Activated CD4-positive, alpha-beta T cell treated with anti-CD3 and anti-CD28 coated beads, Interleukin-2, amount 10 ng/mL, durations not matched to agents 7 days and 5 days (primary cell): ENCODE results near the gene TBRG4. TPM values are rescaled to one million over a fixed set of nuclear protein-coding genes. Genes with fewer than 3 reads are reported as not detected.

Source experiments
- CTCF ChIA-PET: fragments of 350-600 bp; sonication (Branson Sonifier 250); formaldehyde crosslinking; loops from one replicate; lab custom pipeline; 2021; ENCODE audit warnings: antibody characterized with exemption; lab: Charles Lee
- POLR2A ChIA-PET: fragments of 350-600 bp; sonication (Branson Sonifier 250); formaldehyde crosslinking; loops from one replicate; lab custom pipeline; 2021; ENCODE audit warnings: antibody characterized with exemption; lab: Charles Lee
- DNase-seq: peaks from one replicate; pipeline ENCODE4 v3.0.0-alpha.2; 2020
- H3K27ac Mint-ChIP-seq: one replicate; pipeline ENCODE4 v1.8.0; 2021; ENCODE audit warnings: mild to moderate bottlenecking, moderate library complexity, mixed read lengths
- H3K27me3 Mint-ChIP-seq: one replicate; pipeline ENCODE4 v1.8.0; 2021; ENCODE audit warnings: mixed read lengths
- H3K36me3 Mint-ChIP-seq: one replicate; pipeline ENCODE4 v1.8.0; 2021; ENCODE audit warnings: low read depth, mixed read lengths
- H3K4me1 Mint-ChIP-seq: one replicate; pipeline ENCODE4 v1.8.0; 2021; ENCODE audit warnings: mixed read lengths
- H3K4me3 Mint-ChIP-seq: one replicate; pipeline ENCODE4 v1.8.0; 2021; ENCODE audit warnings: mild to moderate bottlenecking, moderate library complexity, mixed read lengths
- H3K9me3 Mint-ChIP-seq: one replicate; pipeline ENCODE4 v1.8.0; 2021; ENCODE audit warnings: mixed read lengths
- total RNA-seq, 2 experiments: library from RNA; stranded (reverse); gene quantifications; one replicate each; pipeline ENCODE4 v1.2.3, GENCODE V29; 2021

TBRG4 gene
- total RNA-seq, 2 experiments from 2014 or later = 98.9 to 102 TPM

- Mint-ChIP-seq H3K9me3 (peaks cover 5% of the 10 kb centered on the region), H3K4me3 (no peak overlapping the region), H3K27me3 (peaks cover 30% of the 10 kb centered on the region), H3K36me3 (peaks cover 2% of the 10 kb centered on the region), H3K4me1 (peaks cover 11% of the 10 kb centered on the region), H3K27ac (no peak overlapping the region)
- POLR2A ChIA-PET = no interaction called here
- no peak for DNase-seq
- CTCF ChIA-PET = interaction anchor here (0.7 to 1.5 kb wide), 4 partner anchors 11 to 240 kb away, joined by 3 to 4 read pairs (median 3); no protein-coding TSS in a partner anchor
These were observed 19.2 kb downstream of the TBRG4 start for GRCh38 chr7:45092100-45092930.

GRCh38 chr7:45089341-45089891, 22.1 kb downstream of the TBRG4 start:
- peak overlapping the region; percentile 51 for H3K4me3 Mint-ChIP-seq
- ChIA-PET CTCF (interaction anchor here (1.1 to 1.4 kb wide), 3 partner anchors 10 to 18 kb away, joined by 3 to 4 read pairs (median 4); no protein-coding TSS in a partner anchor), POLR2A (no interaction called here)
- peaks cover 11% of the 10 kb centered on the region for H3K4me1 Mint-ChIP-seq
- H3K27me3 Mint-ChIP-seq = peaks cover 33% of the 10 kb centered on the region
- peaks cover 2% of the 10 kb centered on the region for H3K36me3 Mint-ChIP-seq
- DNase-seq = peak; percentile 71
- peaks cover 2% of the 10 kb centered on the region for H3K9me3 Mint-ChIP-seq
- peak overlapping the region; percentile 13 for H3K27ac Mint-ChIP-seq

- H3K9me3 Mint-ChIP-seq = peaks cover 2% of the 10 kb centered on the region
- DNase-seq = no peak
- ChIA-PET CTCF (interaction anchor here (1.3 to 1.4 kb wide), 2 partner anchors 16 to 18 kb away, joined by 4 read pairs; no protein-coding TSS in a partner anchor), POLR2A (no interaction called here)
- peak within 1 kb of the TSS; percentile 51 for H3K4me3 Mint-ChIP-seq
- H3K36me3 Mint-ChIP-seq = peaks cover 2% of the 10 kb centered on the region
- H3K27ac Mint-ChIP-seq = peak within 1 kb of the TSS; percentile 13
- H3K27me3 Mint-ChIP-seq = peaks cover 33% of the 10 kb centered on the region
- peaks cover 11% of the 10 kb centered on the region for H3K4me1 Mint-ChIP-seq
These were observed 22.6 kb downstream of the TBRG4 start, which contains the start of gene NACAD for GRCh38 chr7:45088821-45089340. Gene NACAD, minus strand, starts transcription at chr7:45088969. Its CDS starts 75 bp downstream, at chr7:45088894.

GRCh38 chr7:45088146-45088701, 23.3 kb downstream of the TBRG4 start:
- ChIA-PET POLR2A (no interaction called here), CTCF (no interaction called here)
- no peak overlapping the region for H3K27ac Mint-ChIP-seq
- no peaks in the 10 kb centered on the region for H3K36me3 Mint-ChIP-seq
- no peak for DNase-seq
- H3K9me3 Mint-ChIP-seq = no peaks in the 10 kb centered on the region
- peaks cover 30% of the 10 kb centered on the region for H3K27me3 Mint-ChIP-seq
- H3K4me3 Mint-ChIP-seq = no peak overlapping the region
- peaks cover 11% of the 10 kb centered on the region for H3K4me1 Mint-ChIP-seq

GRCh38 chr7:45087301-45088145, 24.0 kb downstream of the TBRG4 start:
- Mint-ChIP-seq H3K27ac (peak overlapping the region; percentile 19), H3K4me1 (peaks cover 11% of the 10 kb centered on the region), H3K4me3 (no peak overlapping the region), H3K9me3 (no peaks in the 10 kb centered on the region), H3K36me3 (no peaks in the 10 kb centered on the region), H3K27me3 (peaks cover 26% of the 10 kb centered on the region)
- ChIA-PET POLR2A (interaction anchor here (0.6 kb wide), 1 partner anchor 114 kb away, joined by 4 read pairs; no protein-coding TSS in a partner anchor), CTCF (interaction anchor here (1.2 to 1.9 kb wide), 2 partner anchors 10 to 17 kb away, joined by 3 to 5 read pairs; no protein-coding TSS in a partner anchor)
- DNase-seq = no peak

GRCh38 chr7:45086331-45087065, 25.0 kb downstream of the TBRG4 start:
- H3K36me3 Mint-ChIP-seq = no peaks in the 10 kb centered on the region
- DNase-seq = no peak
- H3K27me3 Mint-ChIP-seq = peaks cover 21% of the 10 kb centered on the region
- POLR2A ChIA-PET = no interaction called here
- CTCF ChIA-PET = interaction anchor here (1.2 to 1.9 kb wide), 2 partner anchors 9 to 16 kb away, joined by 3 to 5 read pairs; no protein-coding TSS in a partner anchor
- H3K4me1 Mint-ChIP-seq = peaks cover 11% of the 10 kb centered on the region
- no peaks in the 10 kb centered on the region for H3K9me3 Mint-ChIP-seq
- no peak overlapping the region for H3K27ac Mint-ChIP-seq
- no peak overlapping the region for H3K4me3 Mint-ChIP-seq

GRCh38 chr7:45085619-45086200, 25.8 kb downstream of the TBRG4 start:
- CTCF ChIA-PET = interaction anchor here (1.2 to 1.9 kb wide), 2 partner anchors 15 to 50 kb away, joined by 3 to 5 read pairs; no protein-coding TSS in a partner anchor
- no peak overlapping the region for H3K27ac Mint-ChIP-seq
- POLR2A ChIA-PET = no interaction called here
- peaks cover 11% of the 10 kb centered on the region for H3K4me1 Mint-ChIP-seq
- peaks cover 20% of the 10 kb centered on the region for H3K27me3 Mint-ChIP-seq
- H3K9me3 Mint-ChIP-seq = no peaks in the 10 kb centered on the region
- no peak for DNase-seq
- no peaks in the 10 kb centered on the region for H3K36me3 Mint-ChIP-seq
- H3K4me3 Mint-ChIP-seq = no peak overlapping the region

GRCh38 chr7:45084901-45085618, 26.4 kb downstream of the TBRG4 start:
- Mint-ChIP-seq H3K27me3 (peaks cover 17% of the 10 kb centered on the region), H3K27ac (no peak overlapping the region), H3K4me1 (peaks cover 11% of the 10 kb centered on the region), H3K36me3 (no peaks in the 10 kb centered on the region), H3K9me3 (no peaks in the 10 kb centered on the region), H3K4me3 (no peak overlapping the region)
- CTCF ChIA-PET = interaction anchor here (1.2 kb wide), 1 partner anchor 51 kb away, joined by 3 read pairs; no protein-coding TSS in a partner anchor
- DNase-seq = no peak
- POLR2A ChIA-PET = no interaction called here

GRCh38 chr7:45084336-45084735, 27.2 kb downstream of the TBRG4 start:
- Mint-ChIP-seq H3K27me3 (peaks cover 10% of the 10 kb centered on the region), H3K4me3 (no peak overlapping the region), H3K9me3 (no peaks in the 10 kb centered on the region), H3K27ac (no peak overlapping the region), H3K4me1 (peaks cover 5% of the 10 kb centered on the region), H3K36me3 (no peaks in the 10 kb centered on the region)
- POLR2A ChIA-PET = no interaction called here
- DNase-seq = no peak
- CTCF ChIA-PET = no interaction called here

GRCh38 chr7:45082831-45083331, 28.6 kb downstream of the TBRG4 start:
- Mint-ChIP-seq H3K4me3 (no peak overlapping the region), H3K27ac (no peak overlapping the region)
- CTCF ChIA-PET = no interaction called here

More at GRCh38 chr7:45082831-45083331, 28.6 kb downstream of the TBRG4 start:
- H3K9me3 Mint-ChIP-seq = no peaks in the 10 kb centered on the region
- H3K36me3 Mint-ChIP-seq = peaks cover under 1% of the 10 kb centered on the region
- POLR2A ChIA-PET = no interaction called here
- no peak for DNase-seq
- peaks cover under 1% of the 10 kb centered on the region for H3K4me1 Mint-ChIP-seq
- H3K27me3 Mint-ChIP-seq = peaks cover 4% of the 10 kb centered on the region
